ENCODE results near the gene CIB1. TPM values are rescaled to one million over a fixed set of nuclear protein-coding genes. Genes with fewer than 3 reads are reported as not detected.

The CIB1 gene
- polyA plus RNA-seq, 1 experiment: 40.4 TPM

DNA sequence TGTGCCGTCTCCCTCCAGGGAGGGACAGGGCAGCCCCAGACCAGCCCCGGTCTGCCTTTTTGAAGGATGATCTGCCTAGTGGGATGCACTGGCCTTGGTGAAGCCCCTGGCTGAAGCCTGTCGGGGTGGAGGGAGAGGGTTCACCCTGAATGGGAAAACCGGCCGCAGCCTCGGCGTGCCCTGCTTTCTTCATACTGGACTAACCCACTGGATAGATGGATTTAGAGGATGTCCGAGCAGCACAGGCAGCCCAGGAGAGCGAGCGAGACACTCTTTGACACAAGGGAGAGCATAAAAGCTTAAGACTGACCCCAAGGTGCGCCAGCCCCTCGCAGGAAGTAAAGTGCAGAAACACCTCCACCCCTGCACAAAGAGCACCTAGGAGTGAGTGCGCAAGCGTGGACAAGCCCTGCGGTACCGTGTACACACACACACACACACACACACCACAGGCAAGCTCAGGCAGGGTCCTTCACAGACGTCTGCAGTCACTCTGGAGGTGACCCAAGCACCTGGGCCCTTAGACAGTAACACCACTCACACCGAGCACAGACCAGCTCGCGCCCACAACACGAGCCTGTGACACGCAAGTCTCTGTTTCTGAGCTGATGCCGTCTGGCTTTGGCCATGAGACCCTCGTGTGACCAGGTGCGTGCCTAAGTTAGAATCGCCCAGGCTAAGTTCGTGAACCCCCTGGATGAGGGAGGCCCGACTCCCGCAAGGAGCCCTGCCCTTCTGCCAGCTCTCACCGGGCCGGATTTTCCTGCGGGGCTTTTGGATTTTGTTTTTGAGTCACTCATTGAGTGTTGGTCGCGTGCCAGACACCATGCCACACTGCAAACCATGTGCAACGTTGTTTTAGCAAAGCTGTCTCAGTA, 21.3 kb downstream of the CIB1 start:
- ChIA-PET POLR2A (interaction anchor here (0.6 kb wide), 1 partner anchor 56 kb away, joined by 5 read pairs; no protein-coding TSS in a partner anchor), CTCF (interaction anchor here (0.7 to 1.8 kb wide), 3 partner anchors 7 to 20 kb away, joined by 3 to 6 read pairs (median 4); no protein-coding TSS in a partner anchor)

DNA sequence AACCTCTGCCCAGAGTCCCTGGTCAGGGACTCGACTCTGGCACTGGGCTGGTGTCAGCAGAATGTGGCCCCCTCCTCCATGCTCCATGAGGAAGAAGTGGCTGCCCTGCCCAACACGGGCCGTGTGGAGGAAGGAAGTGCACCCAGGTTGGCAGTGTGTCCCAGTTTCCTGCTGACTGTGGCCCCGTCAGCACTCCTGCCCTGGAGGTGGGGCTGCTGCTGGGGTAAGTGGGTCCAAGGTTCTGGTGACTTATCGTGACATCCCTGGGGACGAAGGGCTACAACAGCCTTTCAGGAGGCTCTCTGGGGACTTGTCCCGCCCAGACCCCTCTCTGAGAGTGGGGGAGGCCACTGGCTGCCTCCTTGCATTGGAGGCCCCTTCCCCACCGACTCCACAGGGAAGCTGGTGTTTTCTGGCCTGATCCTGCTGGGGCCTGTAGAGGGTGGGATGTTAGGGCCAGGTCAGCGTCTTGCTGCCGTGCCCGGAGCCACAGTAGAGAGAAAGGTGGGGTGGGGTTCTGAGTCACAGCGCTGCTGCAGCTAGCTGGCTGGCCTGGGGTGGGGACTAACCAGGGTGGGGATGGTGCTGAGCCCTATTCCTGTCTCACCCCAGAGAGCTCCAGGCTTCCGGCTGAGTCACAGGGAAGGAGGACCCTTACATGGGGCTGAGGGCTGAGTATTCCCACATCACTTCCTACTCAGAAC, 22.1 kb downstream of the CIB1 start:
- ChIA-PET CTCF (interaction anchor here (0.7 to 1.8 kb wide), 3 partner anchors 8 to 21 kb away, joined by 3 to 6 read pairs (median 4); no protein-coding TSS in a partner anchor), POLR2A (interaction anchor here (0.6 kb wide), 1 partner anchor 55 kb away, joined by 5 read pairs; no protein-coding TSS in a partner anchor)
- H3K9me3 ChIP-seq (ENCODE audit: control insufficient read depth, insufficient read depth, low read length): no peaks in the 10 kb centered on the region
- peak overlapping the region; percentile 11 for H3K27ac ChIP-seq (ENCODE audit: low read depth, low read length)
- H3K27me3 ChIP-seq (ENCODE audit: control insufficient read depth, insufficient read depth, low read length): no peaks in the 10 kb centered on the region
- TF ChIP-seq, protein P1, sequence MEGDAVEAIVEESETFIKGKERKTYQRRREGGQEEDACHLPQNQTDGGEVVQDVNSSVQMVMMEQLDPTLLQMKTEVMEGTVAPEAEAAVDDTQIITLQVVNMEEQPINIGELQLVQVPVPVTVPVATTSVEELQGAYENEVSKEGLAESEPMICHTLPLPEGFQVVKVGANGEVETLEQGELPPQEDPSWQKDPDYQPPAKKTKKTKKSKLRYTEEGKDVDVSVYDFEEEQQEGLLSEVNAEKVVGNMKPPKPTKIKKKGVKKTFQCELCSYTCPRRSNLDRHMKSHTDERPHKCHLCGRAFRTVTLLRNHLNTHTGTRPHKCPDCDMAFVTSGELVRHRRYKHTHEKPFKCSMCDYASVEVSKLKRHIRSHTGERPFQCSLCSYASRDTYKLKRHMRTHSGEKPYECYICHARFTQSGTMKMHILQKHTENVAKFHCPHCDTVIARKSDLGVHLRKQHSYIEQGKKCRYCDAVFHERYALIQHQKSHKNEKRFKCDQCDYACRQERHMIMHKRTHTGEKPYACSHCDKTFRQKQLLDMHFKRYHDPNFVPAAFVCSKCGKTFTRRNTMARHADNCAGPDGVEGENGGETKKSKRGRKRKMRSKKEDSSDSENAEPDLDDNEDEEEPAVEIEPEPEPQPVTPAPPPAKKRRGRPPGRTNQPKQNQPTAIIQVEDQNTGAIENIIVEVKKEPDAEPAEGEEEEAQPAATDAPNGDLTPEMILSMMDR (IDR thresholded peaks at IDR 0.05; ENCODE audit: low read depth, low read length): no peak
- DNase-seq (ENCODE audit: low read depth, low spot score): no peak
- H3K4me3 ChIP-seq (ENCODE audit: low read depth, low read length): no peak overlapping the region

More for the DNA sequence above, 21.3 kb downstream of the CIB1 start:
- H3K27me3 ChIP-seq (ENCODE audit: control insufficient read depth, insufficient read depth, low read length): no peaks in the 10 kb centered on the region
- no peak overlapping the region for H3K27ac ChIP-seq (ENCODE audit: low read depth, low read length)
- H3K9me3 ChIP-seq (ENCODE audit: control insufficient read depth, insufficient read depth, low read length): no peaks in the 10 kb centered on the region
- no peak overlapping the region for H3K4me3 ChIP-seq (ENCODE audit: low read depth, low read length)
- TF ChIP-seq, protein P1 (IDR thresholded peaks at IDR 0.05; ENCODE audit: low read depth, low read length): no peak
- no peak for DNase-seq (ENCODE audit: low read depth, low spot score)

DNA sequence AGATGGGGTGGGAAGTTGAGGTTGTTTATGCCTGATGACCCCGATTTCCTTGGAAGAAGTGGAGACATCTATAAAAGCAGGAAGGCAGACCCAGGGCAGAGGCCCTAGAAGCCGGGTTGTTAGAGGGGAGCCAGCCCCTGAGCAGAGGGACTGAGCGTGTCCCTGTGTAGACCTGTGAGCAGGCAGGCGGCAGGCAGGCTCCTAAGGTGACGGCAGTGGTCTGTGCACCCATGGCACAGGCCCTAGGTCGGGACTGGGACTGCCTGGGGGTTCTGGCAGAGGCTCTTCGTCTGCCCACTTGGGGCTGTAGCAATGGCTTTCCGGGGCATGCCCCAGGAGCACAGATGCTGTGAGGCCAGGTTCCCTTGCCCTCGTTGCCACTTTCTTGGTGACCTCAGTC, 22.7 kb downstream of the CIB1 start:
- CTCF ChIA-PET: interaction anchor here (0.6 kb wide), 1 partner anchor 711 kb away, joined by 3 read pairs; no protein-coding TSS in a partner anchor

DNA sequence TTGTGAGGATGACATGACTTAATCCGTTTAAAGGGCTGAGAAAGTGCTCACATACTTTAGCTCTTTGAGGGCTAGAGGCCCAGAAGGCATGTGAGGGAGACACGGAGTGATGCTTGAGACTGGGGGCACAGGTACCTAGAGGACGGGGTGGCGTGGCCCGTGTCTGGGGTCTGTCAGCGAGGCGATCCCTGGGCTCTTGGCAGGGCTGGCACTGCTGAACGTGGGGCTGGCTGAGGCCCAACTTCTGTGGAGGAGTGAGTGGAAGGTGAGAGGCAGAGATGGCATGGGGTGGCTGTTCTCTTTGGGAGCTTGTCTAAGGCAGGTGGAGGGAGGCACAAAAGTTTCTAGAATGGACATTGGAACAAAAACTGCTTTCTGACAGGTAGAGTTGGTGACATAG, 23.1 kb downstream of the CIB1 start:
- H3K4me3 ChIP-seq (ENCODE audit: low read depth, low read length): no peak overlapping the region
- DNase-seq (ENCODE audit: low read depth, low spot score): no peak
- CTCF ChIA-PET: interaction anchor here (0.6 kb wide), 1 partner anchor 712 kb away, joined by 3 read pairs; no protein-coding TSS in a partner anchor
- H3K9me3 ChIP-seq (ENCODE audit: control insufficient read depth, insufficient read depth, low read length): no peaks in the 10 kb centered on the region
- POLR2A ChIA-PET: no interaction called here
- TF ChIP-seq, protein P1 (IDR thresholded peaks at IDR 0.05; ENCODE audit: low read depth, low read length): no peak
- H3K27ac ChIP-seq (ENCODE audit: low read depth, low read length): no peak overlapping the region
- no peaks in the 10 kb centered on the region for H3K27me3 ChIP-seq (ENCODE audit: control insufficient read depth, insufficient read depth, low read length)

More for the DNA sequence above, 22.7 kb downstream of the CIB1 start:
- POLR2A ChIA-PET: no interaction called here
- H3K27me3 ChIP-seq (ENCODE audit: control insufficient read depth, insufficient read depth, low read length): no peaks in the 10 kb centered on the region
- DNase-seq (ENCODE audit: low read depth, low spot score): no peak
- H3K27ac ChIP-seq (ENCODE audit: low read depth, low read length): no peak overlapping the region
- H3K9me3 ChIP-seq (ENCODE audit: control insufficient read depth, insufficient read depth, low read length): no peaks in the 10 kb centered on the region
- TF ChIP-seq, protein P1 (IDR thresholded peaks at IDR 0.05; ENCODE audit: low read depth, low read length): no peak
- H3K4me3 ChIP-seq (ENCODE audit: low read depth, low read length): no peak overlapping the region

All from AG04450 (cell line).